Measurements from ENCODE around the gene SERPINA4.

GRCh38 chr14:94562941-94563883 is 2.0 kb downstream of the SERPINA4 start:
- TF ChIP-seq, protein P1, sequence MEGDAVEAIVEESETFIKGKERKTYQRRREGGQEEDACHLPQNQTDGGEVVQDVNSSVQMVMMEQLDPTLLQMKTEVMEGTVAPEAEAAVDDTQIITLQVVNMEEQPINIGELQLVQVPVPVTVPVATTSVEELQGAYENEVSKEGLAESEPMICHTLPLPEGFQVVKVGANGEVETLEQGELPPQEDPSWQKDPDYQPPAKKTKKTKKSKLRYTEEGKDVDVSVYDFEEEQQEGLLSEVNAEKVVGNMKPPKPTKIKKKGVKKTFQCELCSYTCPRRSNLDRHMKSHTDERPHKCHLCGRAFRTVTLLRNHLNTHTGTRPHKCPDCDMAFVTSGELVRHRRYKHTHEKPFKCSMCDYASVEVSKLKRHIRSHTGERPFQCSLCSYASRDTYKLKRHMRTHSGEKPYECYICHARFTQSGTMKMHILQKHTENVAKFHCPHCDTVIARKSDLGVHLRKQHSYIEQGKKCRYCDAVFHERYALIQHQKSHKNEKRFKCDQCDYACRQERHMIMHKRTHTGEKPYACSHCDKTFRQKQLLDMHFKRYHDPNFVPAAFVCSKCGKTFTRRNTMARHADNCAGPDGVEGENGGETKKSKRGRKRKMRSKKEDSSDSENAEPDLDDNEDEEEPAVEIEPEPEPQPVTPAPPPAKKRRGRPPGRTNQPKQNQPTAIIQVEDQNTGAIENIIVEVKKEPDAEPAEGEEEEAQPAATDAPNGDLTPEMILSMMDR (IDR thresholded peaks at IDR 0.05) = no peak
- no peak for TF ChIP-seq ZFX (IDR thresholded peaks at IDR 0.05; ENCODE audit: borderline replicate concordance)
